ENCODE results near the gene POLR2I.
"Not testable (repeated sequence)": the region's sequence is repeated elsewhere in the genome, so short reads cannot be mapped to it uniquely, and the experiment has no call there.

The POLR2I gene

GRCh38 chr19:36101550-36102327 lies 12.9 kb downstream of the POLR2I start:
- DNase-seq (ENCODE audit: low read depth in 2 of 2) = no peak

- no peak for DNase-seq (ENCODE audit: low read depth in 2 of 2)
Measured at GRCh38 chr19:36100476-36100875, 14.2 kb downstream of the POLR2I start.

GRCh38 chr19:36099166-36099785 lies 15.4 kb downstream of the POLR2I start:
- DNase-seq (ENCODE audit: low read depth in 2 of 2) = no peak

- no peak for DNase-seq (ENCODE audit: low read depth in 2 of 2)
Measured at GRCh38 chr19:36097036-36097435, 17.6 kb downstream of the POLR2I start.

GRCh38 chr19:36093687-36094086 lies 21.0 kb downstream of the POLR2I start:
- no peak for DNase-seq (ENCODE audit: low read depth in 2 of 2)

GRCh38 chr19:36093146-36093662 lies 21.5 kb downstream of the POLR2I start:
- no peak for DNase-seq (ENCODE audit: low read depth in 2 of 2)

- no peak for DNase-seq (ENCODE audit: low read depth in 2 of 2)
Measured at GRCh38 chr19:36092566-36092965, 22.1 kb downstream of the POLR2I start.

- no peak for DNase-seq (ENCODE audit: low read depth in 2 of 2)
Measured at GRCh38 chr19:36090910-36091695, 23.6 kb downstream of the POLR2I start.

- DNase-seq (ENCODE audit: low read depth in 2 of 2) = no peak
Measured at GRCh38 chr19:36089847-36090246, 24.8 kb downstream of the POLR2I start.

- DNase-seq (ENCODE audit: low read depth in 2 of 2) = no peak
Measured at GRCh38 chr19:36086326-36086725, 28.3 kb downstream of the POLR2I start.

- no peak for DNase-seq (ENCODE audit: low read depth in 2 of 2)
Measured at GRCh38 chr19:36084231-36085009, 30.3 kb downstream of the POLR2I start.

GRCh38 chr19:36082916-36083315 lies 31.8 kb downstream of the POLR2I start:
- no peak for DNase-seq (ENCODE audit: low read depth in 2 of 2)

- DNase-seq (ENCODE audit: low read depth in 2 of 2) = no peak
Measured at GRCh38 chr19:36081894-36082293, 32.8 kb downstream of the POLR2I start.

- DNase-seq (ENCODE audit: low read depth in 2 of 2) = no peak
Measured at GRCh38 chr19:36081385-36081784, 33.3 kb downstream of the POLR2I start.

GRCh38 chr19:36079389-36079945 lies 35.2 kb downstream of the POLR2I start:
- no peak for DNase-seq (ENCODE audit: low read depth in 2 of 2)

GRCh38 chr19:36073121-36073876 lies 41.4 kb downstream of the POLR2I start:
- DNase-seq (ENCODE audit: low read depth in 2 of 2) = no peak

- DNase-seq (ENCODE audit: low read depth in 2 of 2) = no peak
Measured at GRCh38 chr19:36072081-36072480, 42.6 kb downstream of the POLR2I start.

- not testable (repeated sequence) for DNase-seq (ENCODE audit: low read depth in 2 of 2)
Measured at GRCh38 chr19:36068810-36069499, 45.7 kb downstream of the POLR2I start.

GRCh38 chr19:36067681-36068080 lies 47.0 kb downstream of the POLR2I start:
- DNase-seq (ENCODE audit: low read depth in 2 of 2) = no peak

- DNase-seq (ENCODE audit: low read depth in 2 of 2) = no peak
Measured at GRCh38 chr19:36064826-36065225, 49.8 kb downstream of the POLR2I start.

All from stimulated activated CD4-positive, alpha-beta T cell treated with anti-CD3 and anti-CD28 coated beads, Interleukin-1b, Interleukin-23, amount 100 ng/mL, for 1 hour (primary cell).